Parathyroid adenoma (tissue), 2 donors: ENCODE results near the gene SPRTN.

Source experiments
- H2AFZ ChIP-seq: fragments of 300-600 bp; sonication (generic); one replicate; pipeline ENCODE4 v1.7.0; 2017; ENCODE audit warnings: antibody characterized with exemption, mild to moderate bottlenecking
- H3K27ac ChIP-seq: fragments of 300-600 bp; sonication (generic); one replicate; pipeline ENCODE4 v1.7.0; 2017
- H3K27me3 ChIP-seq: fragments of 300-600 bp; sonication (generic); one replicate; pipeline ENCODE4 v1.7.0; 2017; ENCODE audit warnings: low read length; ENCODE audit not compliant: control insufficient read depth, insufficient read depth
- H3K36me3 ChIP-seq: fragments of 300-600 bp; sonication (generic); one replicate; pipeline ENCODE4 v1.7.0; 2017; ENCODE audit warnings: low read length; ENCODE audit not compliant: control insufficient read depth, insufficient read depth
- H3K4me1 ChIP-seq: fragments of 300-600 bp; sonication (generic); one replicate; pipeline ENCODE4 v1.7.0; 2017; ENCODE audit warnings: control low read depth
- H3K4me2 ChIP-seq: fragments of 300-600 bp; sonication (generic); one replicate; pipeline ENCODE4 v1.7.0; 2017; ENCODE audit warnings: low read length
- H3K4me3 ChIP-seq: fragments of 300-600 bp; sonication (generic); one replicate; pipeline ENCODE4 v1.7.0; 2017; ENCODE audit warnings: low read depth, low read length
- H3K79me2 ChIP-seq: fragments of 300-600 bp; sonication (generic); one replicate; pipeline ENCODE4 v1.7.0; 2017; ENCODE audit warnings: control low read depth
- H3K9ac ChIP-seq: fragments of 300-600 bp; sonication (generic); one replicate; pipeline ENCODE4 v1.7.0; 2017; ENCODE audit warnings: mild to moderate bottlenecking
- H3K9me3 ChIP-seq: fragments of 300-600 bp; sonication (generic); one replicate; pipeline ENCODE4 v1.7.0; 2017; ENCODE audit warnings: low read length; ENCODE audit not compliant: control insufficient read depth
- CTCF ChIP-seq: fragments of 300-600 bp; sonication (generic); IDR thresholded peaks from one replicate; pipeline ENCODE4 v1.7.0; 2017; ENCODE audit warnings: antibody characterized with exemption, mild to moderate bottlenecking
- donor health status: primary hyperparathyroidism.

SPRTN gene

DNA sequence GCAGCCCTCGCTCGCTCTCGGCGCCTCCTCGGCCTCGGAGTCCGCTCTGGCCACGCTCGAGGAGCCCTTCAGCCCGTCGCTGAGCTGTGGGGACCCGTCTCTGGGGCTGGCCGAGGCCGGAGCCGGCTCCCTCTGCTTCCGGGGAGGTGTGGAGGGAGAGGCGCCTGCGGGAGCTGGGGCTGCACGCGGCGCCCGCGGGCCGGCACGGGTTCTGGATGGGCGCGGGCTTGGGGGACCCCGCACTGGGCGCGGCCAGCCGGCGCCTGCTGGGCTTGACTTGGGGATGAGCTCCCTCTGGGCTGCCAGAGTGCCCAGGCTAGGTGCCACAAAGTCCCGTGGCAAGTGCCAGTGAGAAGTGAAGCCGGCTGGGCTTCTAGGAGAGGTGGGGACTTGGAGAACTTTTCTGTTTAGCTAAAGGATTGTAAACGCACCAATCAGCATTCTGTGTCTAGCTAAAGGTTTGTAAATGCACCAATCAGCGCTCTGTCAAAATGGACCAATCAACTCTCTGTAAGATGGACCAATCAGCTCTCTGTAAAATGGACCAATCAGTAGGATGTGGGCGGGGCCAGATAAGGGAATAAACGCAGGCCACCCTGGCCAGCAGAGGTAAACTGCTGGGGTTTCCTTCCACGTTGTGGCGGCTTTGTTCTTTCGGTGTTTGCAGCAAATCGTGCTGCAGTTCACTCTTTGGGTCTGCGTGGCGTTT is 20.6 kb upstream of the SPRTN start:
- no peaks in the 10 kb centered on the region for H3K79me2 ChIP-seq
- H3K36me3 ChIP-seq = no peaks in the 10 kb centered on the region
- no peak overlapping the region for H3K4me3 ChIP-seq
- no peak overlapping the region for H2AFZ ChIP-seq
- no peak for TF ChIP-seq CTCF
- H3K4me2 ChIP-seq = no peak overlapping the region
- no peaks in the 10 kb centered on the region for H3K9me3 ChIP-seq
- H3K27me3 ChIP-seq = no peaks in the 10 kb centered on the region
- no peak overlapping the region for H3K9ac ChIP-seq
- no peaks in the 10 kb centered on the region for H3K4me1 ChIP-seq
- no peak overlapping the region for H3K27ac ChIP-seq

DNA sequence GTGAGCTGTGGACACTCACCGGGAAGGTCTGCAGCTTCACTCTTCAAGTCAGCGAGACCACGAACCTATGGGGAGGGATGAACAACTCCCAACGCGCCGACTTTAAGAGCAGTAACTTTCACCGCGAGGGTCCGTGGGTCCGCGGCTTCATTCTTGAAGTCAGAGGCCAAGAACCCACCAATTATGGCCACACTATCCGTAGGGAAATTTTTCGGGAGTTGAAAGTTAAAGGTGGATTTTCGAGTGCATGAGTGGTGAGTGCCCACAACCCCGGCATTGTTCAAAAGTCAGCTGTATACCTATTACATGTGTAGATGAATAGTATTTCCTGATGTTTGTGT is 20.1 kb upstream of the SPRTN start:
- no peaks in the 10 kb centered on the region for H3K79me2 ChIP-seq
- no peak overlapping the region for H2AFZ ChIP-seq
- H3K27ac ChIP-seq = no peak overlapping the region
- no peak overlapping the region for H3K9ac ChIP-seq
- TF ChIP-seq CTCF = no peak
- no peaks in the 10 kb centered on the region for H3K9me3 ChIP-seq
- H3K27me3 ChIP-seq = no peaks in the 10 kb centered on the region
- no peaks in the 10 kb centered on the region for H3K36me3 ChIP-seq
- no peak overlapping the region for H3K4me3 ChIP-seq
- no peaks in the 10 kb centered on the region for H3K4me1 ChIP-seq
- no peak overlapping the region for H3K4me2 ChIP-seq

- no peak overlapping the region for H3K9ac ChIP-seq
- H3K9me3 ChIP-seq = no peaks in the 10 kb centered on the region
- no peak overlapping the region for H3K27ac ChIP-seq
- TF ChIP-seq CTCF = no peak
- no peak overlapping the region for H3K4me2 ChIP-seq
- no peaks in the 10 kb centered on the region for H3K27me3 ChIP-seq
- H3K36me3 ChIP-seq = no peaks in the 10 kb centered on the region
- no peak overlapping the region for H3K4me3 ChIP-seq
- H3K4me1 ChIP-seq = no peaks in the 10 kb centered on the region
- H2AFZ ChIP-seq = no peak overlapping the region
- H3K79me2 ChIP-seq = no peaks in the 10 kb centered on the region
Measured at GRCh38 chr1:231318568-231318967, 19.5 kb upstream of the SPRTN start.

- Histone ChIP-seq H3K4me1 (no peaks in the 10 kb centered on the region), H3K9me3 (no peaks in the 10 kb centered on the region), H3K27me3 (no peaks in the 10 kb centered on the region), H3K79me2 (no peaks in the 10 kb centered on the region), H3K4me2 (no peak overlapping the region), H3K27ac (no peak overlapping the region), H2AFZ (no peak overlapping the region), H3K9ac (no peak overlapping the region), H3K36me3 (no peaks in the 10 kb centered on the region), H3K4me3 (no peak overlapping the region)
- no peak for TF ChIP-seq CTCF
Measured at GRCh38 chr1:231319080-231319479, 19.0 kb upstream of the SPRTN start.

DNA sequence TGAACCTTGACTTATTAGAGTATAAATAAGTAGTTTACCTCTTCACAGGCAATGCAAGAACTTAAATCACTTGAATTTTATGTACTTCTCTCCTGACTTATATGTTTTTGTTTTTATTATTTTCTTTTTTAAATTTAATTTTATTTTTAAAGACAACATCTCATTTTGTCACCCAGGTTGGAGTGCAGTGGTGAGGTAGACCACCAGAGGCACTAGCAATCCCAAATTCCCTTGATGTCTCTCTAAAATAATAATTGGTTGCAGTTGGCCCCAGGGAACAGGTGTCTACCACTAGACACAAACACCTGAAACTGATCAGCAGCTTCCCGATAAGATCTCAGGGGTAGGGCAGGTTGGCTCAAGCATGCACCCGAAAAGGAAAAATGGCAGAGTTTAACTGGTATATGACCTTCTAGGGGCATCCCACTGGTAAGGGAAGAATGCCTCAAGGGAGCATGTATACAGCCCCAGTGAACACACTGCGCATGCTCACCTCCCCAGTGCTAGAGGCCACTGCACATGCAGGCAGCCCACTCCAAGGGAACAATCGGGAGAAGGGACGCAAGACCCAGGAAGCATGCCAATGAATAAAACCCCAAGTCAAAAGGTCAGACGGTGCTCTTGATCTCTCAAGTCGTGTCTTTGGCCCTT is 15.1 kb upstream of the SPRTN start:
- H3K4me1 ChIP-seq = no peaks in the 10 kb centered on the region
- no peak overlapping the region for H3K4me2 ChIP-seq
- no peak overlapping the region for H3K4me3 ChIP-seq
- H3K9me3 ChIP-seq = no peaks in the 10 kb centered on the region
- H3K27ac ChIP-seq = no peak overlapping the region
- H3K9ac ChIP-seq = no peak overlapping the region
- no peaks in the 10 kb centered on the region for H3K27me3 ChIP-seq
- no peak overlapping the region for H2AFZ ChIP-seq
- no peaks in the 10 kb centered on the region for H3K36me3 ChIP-seq
- TF ChIP-seq CTCF = no peak
- no peaks in the 10 kb centered on the region for H3K79me2 ChIP-seq
